ENCODE measurements around the gene MPDU1.

MPDU1 gene

GRCh38 chr17:7583253-7584109 lies at the start of gene MPDU1:
TSS of gene MPDU1 (plus strand) at chr17:7583852. CDS start at chr17:7583863, 11 bp downstream.
- Histone ChIP-seq H3K9ac (ENCODE audit: low read length) (peak within 1 kb of the TSS; percentile 94), H3K27me3 (ENCODE audit: control insufficient read depth, insufficient read depth, low read length) (no peaks in the 10 kb centered on the region), H3K27ac (ENCODE audit: low read length) (peak within 1 kb of the TSS; percentile 89), H3K9me3 (ENCODE audit: control insufficient read depth, low read depth, low read length) (no peaks in the 10 kb centered on the region), H3K36me3 (ENCODE audit: control insufficient read depth, low read depth, low read length) (peaks cover 18% of the 10 kb centered on the region), H3K4me1 (ENCODE audit: control insufficient read depth, low read depth, low read length) (peaks cover 12% of the 10 kb centered on the region), H3K4me3 (ENCODE audit: low read length) (peak within 1 kb of the TSS; percentile 73)

- no peak overlapping the region for H3K27ac ChIP-seq (ENCODE audit: low read length)
- no peak overlapping the region for H3K9ac ChIP-seq (ENCODE audit: low read length)
- no peaks in the 10 kb centered on the region for H3K4me1 ChIP-seq (ENCODE audit: control insufficient read depth, low read depth, low read length)
- H3K27me3 ChIP-seq (ENCODE audit: control insufficient read depth, insufficient read depth, low read length): no peaks in the 10 kb centered on the region
- H3K4me3 ChIP-seq (ENCODE audit: low read length): no peak overlapping the region
- no peaks in the 10 kb centered on the region for H3K9me3 ChIP-seq (ENCODE audit: control insufficient read depth, low read depth, low read length)
- H3K36me3 ChIP-seq (ENCODE audit: control insufficient read depth, low read depth, low read length): no peaks in the 10 kb centered on the region
These were observed 45.6 kb upstream of the MPDU1 start for GRCh38 chr17:7538050-7538449.

GRCh38 chr17:7538891-7539545 lies 44.6 kb upstream of the MPDU1 start:
- no peaks in the 10 kb centered on the region for H3K9me3 ChIP-seq (ENCODE audit: control insufficient read depth, low read depth, low read length)
- no peak overlapping the region for H3K27ac ChIP-seq (ENCODE audit: low read length)
- H3K27me3 ChIP-seq (ENCODE audit: control insufficient read depth, insufficient read depth, low read length): no peaks in the 10 kb centered on the region
- no peak overlapping the region for H3K9ac ChIP-seq (ENCODE audit: low read length)
- no peaks in the 10 kb centered on the region for H3K36me3 ChIP-seq (ENCODE audit: control insufficient read depth, low read depth, low read length)
- H3K4me1 ChIP-seq (ENCODE audit: control insufficient read depth, low read depth, low read length): no peaks in the 10 kb centered on the region
- no peak overlapping the region for H3K4me3 ChIP-seq (ENCODE audit: low read length)

GRCh38 chr17:7541074-7541621 lies 42.5 kb upstream of the MPDU1 start:
- no peaks in the 10 kb centered on the region for H3K4me1 ChIP-seq (ENCODE audit: control insufficient read depth, low read depth, low read length)
- H3K9ac ChIP-seq (ENCODE audit: low read length): no peak overlapping the region
- no peaks in the 10 kb centered on the region for H3K27me3 ChIP-seq (ENCODE audit: control insufficient read depth, insufficient read depth, low read length)
- no peaks in the 10 kb centered on the region for H3K36me3 ChIP-seq (ENCODE audit: control insufficient read depth, low read depth, low read length)
- no peaks in the 10 kb centered on the region for H3K9me3 ChIP-seq (ENCODE audit: control insufficient read depth, low read depth, low read length)
- no peak overlapping the region for H3K4me3 ChIP-seq (ENCODE audit: low read length)
- H3K27ac ChIP-seq (ENCODE audit: low read length): no peak overlapping the region

- Histone ChIP-seq H3K4me1 (ENCODE audit: control insufficient read depth, low read depth, low read length) (no peaks in the 10 kb centered on the region), H3K27me3 (ENCODE audit: control insufficient read depth, insufficient read depth, low read length) (peaks cover 10% of the 10 kb centered on the region), H3K9me3 (ENCODE audit: control insufficient read depth, low read depth, low read length) (no peaks in the 10 kb centered on the region), H3K36me3 (ENCODE audit: control insufficient read depth, low read depth, low read length) (no peaks in the 10 kb centered on the region), H3K4me3 (ENCODE audit: low read length) (no peak overlapping the region), H3K27ac (ENCODE audit: low read length) (no peak overlapping the region), H3K9ac (ENCODE audit: low read length) (no peak overlapping the region)
These were observed 38.7 kb upstream of the MPDU1 start for GRCh38 chr17:7544911-7545310.

- no peak within 1 kb of the TSS for H3K27ac ChIP-seq (ENCODE audit: low read length)
- no peaks in the 10 kb centered on the region for H3K4me1 ChIP-seq (ENCODE audit: control insufficient read depth, low read depth, low read length)
- no peaks in the 10 kb centered on the region for H3K36me3 ChIP-seq (ENCODE audit: control insufficient read depth, low read depth, low read length)
- H3K9me3 ChIP-seq (ENCODE audit: control insufficient read depth, low read depth, low read length): no peaks in the 10 kb centered on the region
- H3K4me3 ChIP-seq (ENCODE audit: low read length): peak within 1 kb of the TSS; percentile 67
- H3K27me3 ChIP-seq (ENCODE audit: control insufficient read depth, insufficient read depth, low read length): peaks cover 10% of the 10 kb centered on the region
- H3K9ac ChIP-seq (ENCODE audit: low read length): peak within 1 kb of the TSS; percentile 50
These were observed 34.9 kb upstream of the MPDU1 start, which contains the start of gene TNFSF12 for GRCh38 chr17:7548585-7549400. TSS of gene TNFSF12 (plus strand) at chr17:7549058. CDS start at chr17:7549154, 96 bp downstream.

- Histone ChIP-seq H3K27ac (ENCODE audit: low read length) (no peak overlapping the region), H3K36me3 (ENCODE audit: control insufficient read depth, low read depth, low read length) (no peaks in the 10 kb centered on the region), H3K9me3 (ENCODE audit: control insufficient read depth, low read depth, low read length) (no peaks in the 10 kb centered on the region), H3K4me3 (ENCODE audit: low read length) (peak overlapping the region; percentile 67), H3K9ac (ENCODE audit: low read length) (no peak overlapping the region), H3K4me1 (ENCODE audit: control insufficient read depth, low read depth, low read length) (no peaks in the 10 kb centered on the region), H3K27me3 (ENCODE audit: control insufficient read depth, insufficient read depth, low read length) (peaks cover 10% of the 10 kb centered on the region)
These were observed 34.1 kb upstream of the MPDU1 start for GRCh38 chr17:7549401-7550055.

GRCh38 chr17:7550344-7550743 lies 33.3 kb upstream of the MPDU1 start:
- peaks cover 10% of the 10 kb centered on the region for H3K27me3 ChIP-seq (ENCODE audit: control insufficient read depth, insufficient read depth, low read length)
- H3K27ac ChIP-seq (ENCODE audit: low read length): no peak overlapping the region
- no peak overlapping the region for H3K4me3 ChIP-seq (ENCODE audit: low read length)
- H3K36me3 ChIP-seq (ENCODE audit: control insufficient read depth, low read depth, low read length): no peaks in the 10 kb centered on the region
- H3K9me3 ChIP-seq (ENCODE audit: control insufficient read depth, low read depth, low read length): no peaks in the 10 kb centered on the region
- H3K9ac ChIP-seq (ENCODE audit: low read length): no peak overlapping the region
- H3K4me1 ChIP-seq (ENCODE audit: control insufficient read depth, low read depth, low read length): no peaks in the 10 kb centered on the region

- Histone ChIP-seq H3K4me1 (ENCODE audit: control insufficient read depth, low read depth, low read length) (no peaks in the 10 kb centered on the region), H3K36me3 (ENCODE audit: control insufficient read depth, low read depth, low read length) (no peaks in the 10 kb centered on the region), H3K27ac (ENCODE audit: low read length) (no peak overlapping the region), H3K9ac (ENCODE audit: low read length) (no peak overlapping the region), H3K9me3 (ENCODE audit: control insufficient read depth, low read depth, low read length) (no peaks in the 10 kb centered on the region), H3K27me3 (ENCODE audit: control insufficient read depth, insufficient read depth, low read length) (peaks cover 10% of the 10 kb centered on the region), H3K4me3 (ENCODE audit: low read length) (no peak overlapping the region)
These were observed 32.3 kb upstream of the MPDU1 start for GRCh38 chr17:7551396-7551795.

- Histone ChIP-seq H3K36me3 (ENCODE audit: control insufficient read depth, low read depth, low read length) (no peaks in the 10 kb centered on the region), H3K4me1 (ENCODE audit: control insufficient read depth, low read depth, low read length) (peaks cover 7% of the 10 kb centered on the region), H3K4me3 (ENCODE audit: low read length) (no peak overlapping the region), H3K9ac (ENCODE audit: low read length) (no peak overlapping the region), H3K27ac (ENCODE audit: low read length) (no peak overlapping the region), H3K9me3 (ENCODE audit: control insufficient read depth, low read depth, low read length) (no peaks in the 10 kb centered on the region), H3K27me3 (ENCODE audit: control insufficient read depth, insufficient read depth, low read length) (peaks cover 10% of the 10 kb centered on the region)
These were observed 31.0 kb upstream of the MPDU1 start for GRCh38 chr17:7552621-7553051.
